Esophagus squamous epithelium (tissue), 5 donors: Measurements from ENCODE around the gene FABP3. TPM values are rescaled to one million over a fixed set of nuclear protein-coding genes. Genes with fewer than 3 reads are reported as not detected.

Experiments used
- DNase-seq: peaks from one replicate; lab custom pipeline; 2025; lab: John Stamatoyannopoulos, UW
- H3K27ac ChIP-seq, 4 donors: fragments of 200-600 bp; sonication (generic); one replicate each; pipeline ENCODE4 v1.5.1; 2016 to 2019; ENCODE audit warnings: mild to moderate bottlenecking in 1 of 4
- H3K27me3 ChIP-seq, 4 donors: fragments of 200-600 bp; sonication (generic); 1 replicate in 3 of 4; 2 replicates in 1 of 4; pipeline versions ENCODE4 v1.5.1 to v1.6.0; 2017 to 2021; ENCODE audit warnings: antibody characterized with exemption in 1 of 4
- H3K36me3 ChIP-seq, 3 donors: fragments of 200-600 bp; sonication (generic); one replicate each; pipeline ENCODE4 v1.5.1; 2016 to 2019
- H3K4me1 ChIP-seq, 3 donors: fragments of 200-600 bp; sonication (generic); one replicate each; pipeline ENCODE4 v1.5.1; 2017 to 2019
- H3K4me3 ChIP-seq, 4 donors: fragments of 200-600 bp; sonication (generic); 1 replicate in 3 of 4; 2 replicates in 1 of 4; pipeline ENCODE4 v1.5.1; 2016 to 2019; ENCODE audit warnings: mild to moderate bottlenecking in 2 of 4, moderate library complexity in 1 of 4
- H3K9me3 ChIP-seq, 3 donors: fragments of 200-600 bp; sonication (generic); one replicate each; pipeline ENCODE4 v1.5.1; 2016 to 2019
- CTCF ChIP-seq, 6 experiments: fragments of 450-650 bp in 4 of 6; fragments of 200-600 bp in 2 of 6; sonication (generic) in 2 of 6; IDR thresholded peaks; one replicate each; pipeline ENCODE4 v1.5.1; 2016 to 2019; ENCODE audit warnings: antibody characterized with exemption in 6 of 6, mild to moderate bottlenecking in 4 of 6, moderate library complexity in 4 of 6
- POLR2A ChIP-seq, 4 donors: fragments of 450-650 bp; IDR thresholded peaks; one replicate each; pipeline ENCODE4 v1.6.1; 2017; ENCODE audit warnings: antibody characterized with exemption in 4 of 4, mild to moderate bottlenecking in 4 of 4, moderate library complexity in 3 of 4
- WGBS, 2 donors: methylation state at CpG; one replicate each; pipeline ENCODE4 v1.1.5; 2018; 5-methylcytosine and 5-hydroxymethylcytosine counted together
- intact Hi-C: fragments of 100-400 bp; cut with DNase I; formaldehyde crosslinking; loops from one replicate; pipeline ENCODE4 v1.15.0; 2022
- total RNA-seq, 4 donors: library from RNA; depleted of rRNA; stranded (reverse); fragments of >200 nt; gene quantifications; one replicate each; pipeline ENCODE4 v1.1.0, GENCODE V29; 2016
- donor health status: DM: yes; HTN: yes; CAD: no.

FABP3 gene
- total RNA-seq, 4 donors from 2014 or later: 0.57 to 7.6 TPM; not detected in 2

DNA sequence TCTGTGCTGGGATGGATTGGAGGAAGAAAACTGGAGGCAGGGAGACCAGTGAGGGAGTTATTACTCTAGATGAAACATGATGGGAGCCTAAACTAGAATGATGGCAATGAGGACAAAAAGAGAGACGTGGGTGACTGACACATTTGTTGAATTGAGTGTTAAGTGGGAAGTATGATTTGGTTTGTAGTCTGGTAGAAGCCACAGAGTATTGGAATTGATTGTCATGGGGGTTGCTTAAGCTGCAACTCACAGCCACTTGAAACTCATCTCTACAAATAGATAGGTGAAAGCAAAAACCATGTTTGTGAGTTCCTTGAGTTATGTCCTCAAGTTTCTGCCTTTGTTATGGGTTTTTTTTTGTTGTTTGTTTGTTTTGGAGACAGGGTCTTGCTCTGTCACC, 28.4 kb downstream of the FABP3 start:
- peaks cover 0 to 5% (median 0%) of the 10 kb centered on the region in 3 donors for H3K4me1 ChIP-seq
- 34 to 83% methylated on average over 1 of the region's 1 CpG for WGBS, 2 donors
- intact Hi-C loops: no loop called here
- TF ChIP-seq CTCF (IDR thresholded peaks at IDR 0.05) (no peak), POLR2A (IDR thresholded peaks at IDR 0.05) (no peak)
- H3K27ac ChIP-seq: no peak overlapping the region
- H3K36me3 ChIP-seq: peaks cover 0 to 69% (median 7%) of the 10 kb centered on the region in 3 donors
- H3K9me3 ChIP-seq: no peaks in the 10 kb centered on the region
- H3K27me3 ChIP-seq: no peaks in the 10 kb centered on the region
- H3K4me3 ChIP-seq: no peak overlapping the region
- no peak for DNase-seq

GRCh38 chr1:31336687-31337467, 36.0 kb downstream of the FABP3 start:
- intact Hi-C loops: no loop called here
- H3K36me3 ChIP-seq: peaks cover 0 to 38% (median 0%) of the 10 kb centered on the region in 3 donors
- H3K4me1 ChIP-seq: peaks cover 0 to 5% (median 0%) of the 10 kb centered on the region in 3 donors
- WGBS, 2 donors: 79 to 89% methylated on average over 10 of the region's 10 CpGs
- H3K27ac ChIP-seq: no peak overlapping the region
- H3K4me3 ChIP-seq: no peak overlapping the region
- DNase-seq: no peak
- H3K27me3 ChIP-seq: no peaks in the 10 kb centered on the region
- H3K9me3 ChIP-seq: no peaks in the 10 kb centered on the region
- no peak for TF ChIP-seq CTCF (IDR thresholded peaks at IDR 0.05)
- no peak for TF ChIP-seq POLR2A (IDR thresholded peaks at IDR 0.05)

GRCh38 chr1:31335007-31335406, 37.9 kb downstream of the FABP3 start:
- TF ChIP-seq POLR2A (IDR thresholded peaks at IDR 0.05): no peak
- peak; percentile 21 to 63 (median 42) for TF ChIP-seq CTCF (IDR thresholded peaks at IDR 0.05)
- H3K9me3 ChIP-seq: no peaks in the 10 kb centered on the region
- DNase-seq: no peak
- H3K27ac ChIP-seq: no peak overlapping the region
- intact Hi-C loops: no loop called here
- H3K4me3 ChIP-seq: no peak overlapping the region
- no peaks in the 10 kb centered on the region for H3K27me3 ChIP-seq
- H3K4me1 ChIP-seq: no peaks in the 10 kb centered on the region
- H3K36me3 ChIP-seq: peaks cover 0 to 29% (median 0%) of the 10 kb centered on the region in 3 donors

DNA sequence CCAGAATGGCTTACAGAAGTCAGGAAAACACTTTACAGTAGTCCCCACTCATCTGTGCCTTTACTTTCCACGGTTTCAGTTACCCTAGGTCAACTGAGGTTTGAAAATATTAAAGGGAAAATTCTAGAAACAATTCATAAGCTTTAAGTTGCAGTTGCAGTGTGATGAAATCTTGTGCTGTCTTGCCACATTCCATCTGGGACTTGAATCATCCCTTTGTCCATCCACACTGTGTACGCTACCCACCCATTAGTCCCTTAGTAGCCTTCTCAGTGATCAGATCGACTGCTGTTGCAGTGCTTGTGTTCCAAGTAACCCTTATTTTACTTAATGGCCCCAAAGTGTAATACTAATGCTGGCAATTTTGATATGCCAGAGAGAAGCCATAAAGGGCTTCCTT, 45.5 kb downstream of the FABP3 start:
- H3K27me3 ChIP-seq: no peaks in the 10 kb centered on the region
- H3K4me3 ChIP-seq: no peak overlapping the region
- H3K27ac ChIP-seq: no peak overlapping the region
- no peaks in the 10 kb centered on the region for H3K4me1 ChIP-seq
- H3K36me3 ChIP-seq: peaks cover 0 to 29% (median 0%) of the 10 kb centered on the region in 3 donors
- 66 to 67% methylated on average over 3 of the region's 3 CpGs for WGBS, 2 donors
- TF ChIP-seq POLR2A (IDR thresholded peaks at IDR 0.05): no peak
- TF ChIP-seq CTCF (IDR thresholded peaks at IDR 0.05): no peak
- DNase-seq: no peak
- no peaks in the 10 kb centered on the region for H3K9me3 ChIP-seq
- intact Hi-C loops: no loop called here

DNA sequence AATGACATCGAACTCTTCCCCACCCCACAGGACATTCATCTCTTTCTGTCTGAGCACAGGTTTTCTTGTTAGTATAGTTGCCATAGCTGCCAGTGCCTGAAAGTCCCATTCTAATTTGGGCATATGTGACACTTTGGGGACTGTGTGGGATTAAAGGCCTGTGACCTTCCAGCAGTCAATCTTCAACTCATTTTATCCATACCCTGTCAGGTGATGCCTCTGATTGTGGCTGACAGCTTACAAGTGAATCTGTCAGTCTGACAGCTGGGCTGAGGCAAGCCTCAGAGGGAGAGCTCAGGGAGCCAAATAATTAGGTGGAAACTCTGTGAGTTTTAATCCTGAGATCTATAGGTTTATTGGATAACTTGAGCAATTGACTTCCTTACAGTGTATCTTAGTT, 46.4 kb downstream of the FABP3 start:
- no peaks in the 10 kb centered on the region for H3K27me3 ChIP-seq
- no peak for TF ChIP-seq POLR2A (IDR thresholded peaks at IDR 0.05)
- TF ChIP-seq CTCF (IDR thresholded peaks at IDR 0.05): no peak
- 89 to 95% methylated on average over 1 of the region's 1 CpG for WGBS, 2 donors

More for the DNA sequence above, 46.4 kb downstream of the FABP3 start:
- no peaks in the 10 kb centered on the region for H3K9me3 ChIP-seq
- intact Hi-C loops: no loop called here
- no peak overlapping the region for H3K4me3 ChIP-seq
- no peak overlapping the region for H3K27ac ChIP-seq
- H3K4me1 ChIP-seq: no peaks in the 10 kb centered on the region
- no peak for DNase-seq
- H3K36me3 ChIP-seq: peaks cover 0 to 35% (median 0%) of the 10 kb centered on the region in 3 donors
